Measurements from ENCODE around the gene GXYLT2. TPM values are rescaled to one million over a fixed set of nuclear protein-coding genes. Genes with fewer than 3 reads are reported as not detected.

The GXYLT2 gene
- total and polyA plus RNA-seq, 2 of the 13 experiments (the other 11 are each of a cell fraction or from before 2014, with no cell fraction given), result 4.3 to 6.9 TPM

DNA sequence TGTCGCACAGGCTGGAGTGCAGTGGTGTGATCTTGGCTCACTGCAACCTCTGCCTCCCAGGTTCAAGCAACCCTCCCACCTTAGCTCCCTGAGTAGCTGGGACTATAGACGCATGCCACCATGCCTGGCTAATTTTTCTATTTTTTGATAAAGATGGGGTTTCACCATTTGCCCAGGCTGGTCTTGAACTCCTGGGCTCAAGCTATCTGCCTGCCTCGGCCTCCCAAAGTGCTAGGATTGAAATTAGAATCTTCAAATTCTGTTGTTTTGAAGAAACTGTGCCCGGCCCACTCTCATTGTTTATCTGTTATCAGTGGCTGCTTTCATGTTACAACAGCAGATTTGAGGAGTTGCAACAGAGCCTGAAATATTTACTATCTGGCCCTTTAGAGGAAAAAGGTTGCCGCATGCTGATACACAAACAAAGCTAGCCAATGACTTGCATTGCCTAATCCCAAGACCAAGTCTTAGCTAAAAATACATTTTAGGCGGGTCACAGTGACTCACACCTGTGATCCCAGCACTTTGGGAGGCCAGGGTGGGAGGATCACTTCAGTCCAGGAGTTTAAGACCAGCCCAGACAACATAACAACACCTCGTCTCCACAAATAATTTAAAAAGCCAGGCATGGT lies 65.6 kb downstream of the GXYLT2 start (continued):
- TF ChIP-seq ZSCAN5A (CRISPR knock-in tag; IDR thresholded peaks at IDR 0.05; ENCODE audit: borderline replicate concordance) (0 out of 2 replicates have a peak, but pooled peaks have one; percentile 74), HMG20A (CRISPR knock-in tag; IDR thresholded peaks at IDR 0.05; ENCODE audit: borderline replicate concordance) (peak; percentile 85), ZNF34 (CRISPR knock-in tag; IDR thresholded peaks at IDR 0.05; ENCODE audit: borderline replicate concordance) (no peak), IKZF1 (IDR thresholded peaks at IDR 0.05) (no peak), SOX6 (IDR thresholded peaks at IDR 0.05) (no peak), SOX6 (CRISPR knock-in tag; IDR thresholded peaks at IDR 0.05) (peak; percentile 99), ZBTB34 (CRISPR knock-in tag; IDR thresholded peaks at IDR 0.05) (peak; percentile 19; the same call in 1 of the 2 replicates), POLR2A (IDR thresholded peaks at IDR 0.05; ENCODE audit: insufficient read depth in 1 of 2, low read depth in 2 of 2, low read length in 2 of 2) (no peak), ARID5B (CRISPR knock-in tag; IDR thresholded peaks at IDR 0.05) (peak; percentile 96), PHF5A (CRISPR knock-in tag; IDR thresholded peaks at IDR 0.05; ENCODE audit: low read depth, unreplicated experiment) (no peak), LRRFIP1 (CRISPR knock-in tag; conservative IDR thresholded peaks at IDR 0.05) (no peak), ZNF510 (CRISPR knock-in tag; IDR thresholded peaks at IDR 0.05; ENCODE audit: low read depth) (no peak), SALL1 (CRISPR knock-in tag; IDR thresholded peaks at IDR 0.05) (peak; percentile 86), SRSF9 (IDR thresholded peaks at IDR 0.05; ENCODE audit: borderline replicate concordance, insufficient read depth, low read depth, low read length, poor library complexity, severe bottlenecking) (no peak), MIER3 (CRISPR knock-in tag; IDR thresholded peaks at IDR 0.05; ENCODE audit: borderline replicate concordance) (peak; percentile 74; the same call in 1 of the 2 replicates), ZNF281 (CRISPR knock-in tag; IDR thresholded peaks at IDR 0.05; ENCODE audit: borderline replicate concordance) (no peak)

All from HepG2 (cell line).